ENCODE measurements around the gene TBC1D22A. TPM values are rescaled to one million over a fixed set of nuclear protein-coding genes. Genes with fewer than 3 reads are reported as not detected.
A peak's percentile ranks its signal among the peaks of the same experiment; 100 is the strongest.

The TBC1D22A gene
- total and polyA plus RNA-seq, 8 donors: 12.0 to 17.6 (median 15.3) TPM

GRCh38 chr22:46812034-46812605 is 49.7 kb downstream of the TBC1D22A start:
- ATAC-seq: no peak
- Histone ChIP-seq H3K4me1 (peaks cover 0 to 14% (median 7%) of the 10 kb centered on the region in 3 donors), H3K9me3 (no peaks in the 10 kb centered on the region), H3K4me3 (no peak overlapping the region), H3K36me3 (no peaks in the 10 kb centered on the region), H3K27ac (no peak overlapping the region), H3K27me3 (no peaks in the 10 kb centered on the region)
- DNase-seq: peak in 1 of 6 donors; percentile 34
- TF ChIP-seq CTCF (IDR thresholded peaks at IDR 0.05): no peak
- FAIRE-seq: no peak
- 91 to 93% methylated on average over 10 of the region's 10 CpGs for WGBS, 2 donors
- intact Hi-C loops (cut with DNase I): no loop called here

- intact Hi-C loops (cut with DNase I): no loop called here
- Histone ChIP-seq H3K27ac (no peak overlapping the region), H3K9me3 (no peaks in the 10 kb centered on the region), H3K27me3 (no peaks in the 10 kb centered on the region), H3K4me1 (peaks cover 0 to 14% (median 7%) of the 10 kb centered on the region in 3 donors), H3K36me3 (no peaks in the 10 kb centered on the region), H3K4me3 (no peak overlapping the region)
- DNase-seq: no peak
- TF ChIP-seq CTCF (IDR thresholded peaks at IDR 0.05): no peak
- WGBS, 2 donors: 90% methylated on average over 13 of the region's 13 CpGs
- no peak for FAIRE-seq
- no peak for ATAC-seq
These were observed 50.3 kb downstream of the TBC1D22A start for GRCh38 chr22:46812788-46813187.

- ATAC-seq (peak in 1 of 4 donors; percentile 12), DNase-seq (peak in 1 of 6 donors; percentile 19), FAIRE-seq (no peak)
- intact Hi-C loops (cut with DNase I): no loop called here
- no peak overlapping the region for H3K4me3 ChIP-seq
- 67 to 80% methylated on average over 9 of the region's 9 CpGs for WGBS, 2 donors
- no peaks in the 10 kb centered on the region for H3K27me3 ChIP-seq
- no peak for TF ChIP-seq CTCF (IDR thresholded peaks at IDR 0.05)
- no peaks in the 10 kb centered on the region for H3K36me3 ChIP-seq
- peaks cover 0 to 14% (median 7%) of the 10 kb centered on the region in 3 donors for H3K4me1 ChIP-seq
- H3K9me3 ChIP-seq: no peaks in the 10 kb centered on the region
- H3K27ac ChIP-seq: no peak overlapping the region
These were observed 51.6 kb downstream of the TBC1D22A start for GRCh38 chr22:46813816-46814597.

GRCh38 chr22:46815132-46815531 is 52.7 kb downstream of the TBC1D22A start:
- H3K4me1 ChIP-seq: peaks cover 0 to 14% (median 7%) of the 10 kb centered on the region in 3 donors
- no peak overlapping the region for H3K4me3 ChIP-seq
- no peak for TF ChIP-seq CTCF (IDR thresholded peaks at IDR 0.05)
- DNase-seq (no peak), ATAC-seq (peak in 2 of 4 donors; percentile 22 to 45), FAIRE-seq (no peak)
- no peaks in the 10 kb centered on the region for H3K36me3 ChIP-seq
- H3K9me3 ChIP-seq: no peaks in the 10 kb centered on the region
- H3K27me3 ChIP-seq: no peaks in the 10 kb centered on the region
- intact Hi-C loops (cut with DNase I): no loop called here
- 79 to 83% methylated on average over 12 of the region's 12 CpGs for WGBS, 2 donors
- no peak overlapping the region for H3K27ac ChIP-seq

- no peaks in the 10 kb centered on the region for H3K9me3 ChIP-seq
- DNase-seq (no peak), FAIRE-seq (no peak), ATAC-seq (peak in 2 of 4 donors; percentile 14 to 21)
- no peak overlapping the region for H3K4me3 ChIP-seq
- intact Hi-C loops (cut with DNase I): no loop called here
- H3K27me3 ChIP-seq: no peaks in the 10 kb centered on the region
- no peaks in the 10 kb centered on the region for H3K36me3 ChIP-seq
- peaks cover 0 to 14% (median 7%) of the 10 kb centered on the region in 3 donors for H3K4me1 ChIP-seq
- no peak overlapping the region for H3K27ac ChIP-seq
- TF ChIP-seq CTCF (IDR thresholded peaks at IDR 0.05): no peak
- WGBS, 2 donors: 70 to 79% methylated on average over 5 of the region's 5 CpGs
These were observed 53.1 kb downstream of the TBC1D22A start for GRCh38 chr22:46815559-46815895.
